H1 (cell line): Measurements from ENCODE around the gene ZNF37A.

Experiments
- CEBPB ChIP-seq: IDR thresholded peaks from 2 replicates; pipeline ENCODE4 v1.6.1; 2012; ENCODE audit warnings: low read depth, low read length
- CTBP2 ChIP-seq: IDR thresholded peaks from 2 replicates; pipeline ENCODE4 v1.7.0; 2011; ENCODE audit warnings: borderline replicate concordance, mild to moderate bottlenecking, moderate library complexity, mixed read lengths, low read length; ENCODE audit not compliant: insufficient read depth, insufficient read length
- EZH2 ChIP-seq: fragments of 200-600 bp; sonication (generic); IDR thresholded peaks from 2 replicates; pipeline ENCODE4 v1.7.1; 2012; ENCODE audit warnings: low read depth, mild to moderate bottlenecking, moderate library complexity, low read length, inconsistent platforms; ENCODE audit not compliant: severe bottlenecking
- KDM5A ChIP-seq: fragments of 200-600 bp; IDR thresholded peaks from 2 replicates; pipeline ENCODE4 v1.7.1; 2012; ENCODE audit warnings: mild to moderate bottlenecking, low read length, inconsistent platforms, mixed read lengths
- POLR2A ChIP-seq, 2 experiments: IDR thresholded peaks; 1 replicate in 1 of 2; 2 replicates in 1 of 2; pipeline ENCODE4 v1.6.1; 2011; ENCODE audit warnings: low read depth in 2 of 2, low read length in 2 of 2, mild to moderate bottlenecking in 2 of 2; ENCODE audit errors: control extremely low read depth in 1 of 2
- RAD21 ChIP-seq, 2 experiments: IDR thresholded peaks in 1 of 2; conservative IDR thresholded peaks in 1 of 2; 2 replicates each; pipeline ENCODE4 v1.6.1; 2011; ENCODE audit warnings: low read depth in 2 of 2, low read length in 2 of 2, improper control_type of control experiment in 1 of 2, inconsistent platforms in 1 of 2, mild to moderate bottlenecking in 1 of 2, moderate library complexity in 1 of 2
- YY1 ChIP-seq: IDR thresholded peaks from 2 replicates; pipeline ENCODE4 v1.6.1; 2011; ENCODE audit warnings: low read depth, mild to moderate bottlenecking, low read length
- TF ChIP-seq, protein P1 (sequence below), 3 experiments: IDR thresholded peaks; 1 replicate in 2 of 3; 2 replicates in 1 of 3; pipeline versions ENCODE4 v1.5.1 to v1.6.1; 2011; ENCODE audit warnings: low read length in 3 of 3, mild to moderate bottlenecking in 3 of 3, inconsistent platforms in 2 of 3, low read depth in 1 of 3, moderate library complexity in 1 of 3; ENCODE audit not compliant: insufficient read depth in 1 of 3; ENCODE audit errors: control extremely low read depth in 1 of 3

DNA sequence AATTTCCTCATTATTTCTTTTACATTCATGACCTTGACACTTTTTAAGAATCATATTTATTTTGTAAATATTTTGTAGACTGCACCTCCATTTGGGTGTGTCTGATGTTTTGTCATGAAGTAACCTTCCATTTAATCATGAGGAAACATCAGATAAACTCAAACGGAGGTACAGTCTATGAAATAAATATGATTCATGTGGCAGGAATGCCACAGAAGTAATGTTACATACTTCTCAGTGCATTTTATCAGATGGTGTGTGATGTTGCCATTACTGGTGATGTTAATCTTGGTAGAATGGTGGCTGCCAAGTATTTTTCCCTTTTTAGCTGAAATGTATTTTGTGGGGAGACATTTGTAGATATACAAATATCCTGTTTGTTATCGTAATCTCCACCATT is 64.9 kb downstream of the ZNF37A start:
- TF ChIP-seq YY1 (no peak), CTBP2 (no peak), POLR2A (IDR thresholded peaks at IDR 0.05; ENCODE audit: control extremely low read depth in 1 of 2, low read depth in 2 of 2, low read length in 2 of 2) (no peak), RAD21 (IDR thresholded peaks at IDR 0.05 in 1 of 2, conservative IDR thresholded peaks at IDR 0.05 in 1 of 2; ENCODE audit: low read depth in 2 of 2, low read length in 2 of 2) (no peak), KDM5A (no peak), CEBPB (no peak), EZH2 (no peak)
- TF ChIP-seq, protein P1, sequence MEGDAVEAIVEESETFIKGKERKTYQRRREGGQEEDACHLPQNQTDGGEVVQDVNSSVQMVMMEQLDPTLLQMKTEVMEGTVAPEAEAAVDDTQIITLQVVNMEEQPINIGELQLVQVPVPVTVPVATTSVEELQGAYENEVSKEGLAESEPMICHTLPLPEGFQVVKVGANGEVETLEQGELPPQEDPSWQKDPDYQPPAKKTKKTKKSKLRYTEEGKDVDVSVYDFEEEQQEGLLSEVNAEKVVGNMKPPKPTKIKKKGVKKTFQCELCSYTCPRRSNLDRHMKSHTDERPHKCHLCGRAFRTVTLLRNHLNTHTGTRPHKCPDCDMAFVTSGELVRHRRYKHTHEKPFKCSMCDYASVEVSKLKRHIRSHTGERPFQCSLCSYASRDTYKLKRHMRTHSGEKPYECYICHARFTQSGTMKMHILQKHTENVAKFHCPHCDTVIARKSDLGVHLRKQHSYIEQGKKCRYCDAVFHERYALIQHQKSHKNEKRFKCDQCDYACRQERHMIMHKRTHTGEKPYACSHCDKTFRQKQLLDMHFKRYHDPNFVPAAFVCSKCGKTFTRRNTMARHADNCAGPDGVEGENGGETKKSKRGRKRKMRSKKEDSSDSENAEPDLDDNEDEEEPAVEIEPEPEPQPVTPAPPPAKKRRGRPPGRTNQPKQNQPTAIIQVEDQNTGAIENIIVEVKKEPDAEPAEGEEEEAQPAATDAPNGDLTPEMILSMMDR (IDR thresholded peaks at IDR 0.05; ENCODE audit: control extremely low read depth in 1 of 3, insufficient read depth in 1 of 3, low read depth in 1 of 3, low read length in 3 of 3) = no peak
